ENCODE measurements around the gene MYMK.
A peak's percentile ranks its signal among the peaks of the same experiment; 100 is the strongest.

Gene MYMK

DNA sequence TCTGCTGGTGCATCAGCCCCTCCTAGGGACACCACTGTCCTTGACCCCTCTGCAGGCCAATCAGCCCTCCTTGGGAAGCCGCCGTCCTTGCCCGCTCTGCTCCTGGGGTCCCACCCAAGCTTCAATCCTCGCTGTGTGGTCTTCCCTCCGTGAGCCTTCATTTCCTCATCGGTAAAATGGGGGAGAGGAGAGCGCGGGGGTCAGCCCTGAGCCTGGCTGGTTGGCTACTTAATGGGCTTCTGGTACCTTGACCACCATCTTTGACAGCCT is 33.2 kb downstream of the MYMK start:
- Mint-ChIP-seq H3K27ac (no peak overlapping the region), H3K4me1 (peaks cover 37% of the 10 kb centered on the region), H3K4me3 (no peak overlapping the region), H3K27me3 (ENCODE audit: low read depth, poor library complexity) (no peaks in the 10 kb centered on the region), H3K9me3 (no peaks in the 10 kb centered on the region), H3K36me3 (ENCODE audit: low read depth) (no peaks in the 10 kb centered on the region)
- TF ChIP-seq, protein P1, sequence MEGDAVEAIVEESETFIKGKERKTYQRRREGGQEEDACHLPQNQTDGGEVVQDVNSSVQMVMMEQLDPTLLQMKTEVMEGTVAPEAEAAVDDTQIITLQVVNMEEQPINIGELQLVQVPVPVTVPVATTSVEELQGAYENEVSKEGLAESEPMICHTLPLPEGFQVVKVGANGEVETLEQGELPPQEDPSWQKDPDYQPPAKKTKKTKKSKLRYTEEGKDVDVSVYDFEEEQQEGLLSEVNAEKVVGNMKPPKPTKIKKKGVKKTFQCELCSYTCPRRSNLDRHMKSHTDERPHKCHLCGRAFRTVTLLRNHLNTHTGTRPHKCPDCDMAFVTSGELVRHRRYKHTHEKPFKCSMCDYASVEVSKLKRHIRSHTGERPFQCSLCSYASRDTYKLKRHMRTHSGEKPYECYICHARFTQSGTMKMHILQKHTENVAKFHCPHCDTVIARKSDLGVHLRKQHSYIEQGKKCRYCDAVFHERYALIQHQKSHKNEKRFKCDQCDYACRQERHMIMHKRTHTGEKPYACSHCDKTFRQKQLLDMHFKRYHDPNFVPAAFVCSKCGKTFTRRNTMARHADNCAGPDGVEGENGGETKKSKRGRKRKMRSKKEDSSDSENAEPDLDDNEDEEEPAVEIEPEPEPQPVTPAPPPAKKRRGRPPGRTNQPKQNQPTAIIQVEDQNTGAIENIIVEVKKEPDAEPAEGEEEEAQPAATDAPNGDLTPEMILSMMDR (IDR thresholded peaks at IDR 0.05) = no peak
- peak; percentile 1 for DNase-seq

DNA sequence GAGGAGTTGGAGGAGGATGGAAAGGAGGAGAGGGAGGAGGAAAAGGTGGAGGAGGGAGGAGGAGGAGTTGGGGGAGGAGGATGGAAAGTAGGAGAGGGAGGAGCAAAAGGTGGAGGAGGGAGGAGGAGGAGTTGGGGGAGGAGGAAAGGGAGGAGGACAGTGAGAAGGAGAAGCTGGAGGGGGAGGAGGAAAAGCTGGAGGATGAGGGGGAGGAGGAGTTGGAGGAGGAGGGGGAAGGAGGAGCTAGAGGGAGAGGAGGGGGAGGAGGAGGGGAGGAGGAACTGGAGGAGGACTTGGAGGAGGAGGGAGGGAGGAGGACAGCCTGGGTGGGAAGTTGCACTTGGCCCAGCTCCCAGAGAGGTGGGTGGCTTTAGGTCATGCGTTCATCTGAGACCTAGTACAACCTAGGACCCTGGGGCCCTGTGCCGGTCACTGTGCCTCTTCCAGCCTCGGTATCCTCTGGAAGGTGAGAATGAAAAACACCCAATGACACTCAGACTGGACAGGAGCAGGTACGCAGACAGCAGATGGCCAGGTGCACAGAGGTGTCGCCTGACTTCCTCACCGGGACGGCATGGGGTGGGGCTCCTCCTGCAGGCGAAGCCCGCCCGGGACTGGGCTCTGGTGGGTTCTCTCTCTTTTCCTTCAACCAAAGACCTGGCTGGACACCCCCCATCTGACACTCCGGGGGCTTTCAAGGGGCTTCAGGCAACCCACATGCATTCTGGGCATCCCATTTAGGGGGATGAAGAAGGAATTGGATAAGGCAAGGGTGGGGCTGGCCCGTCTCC is 33.7 kb downstream of the MYMK start:
- Mint-ChIP-seq H3K27me3 (ENCODE audit: low read depth, poor library complexity) (no peaks in the 10 kb centered on the region), H3K9me3 (no peaks in the 10 kb centered on the region), H3K4me1 (peaks cover 42% of the 10 kb centered on the region), H3K27ac (no peak overlapping the region), H3K4me3 (no peak overlapping the region), H3K36me3 (ENCODE audit: low read depth) (no peaks in the 10 kb centered on the region)
- DNase-seq = peak; percentile 6
- TF ChIP-seq, protein P1 (IDR thresholded peaks at IDR 0.05) = no peak

DNA sequence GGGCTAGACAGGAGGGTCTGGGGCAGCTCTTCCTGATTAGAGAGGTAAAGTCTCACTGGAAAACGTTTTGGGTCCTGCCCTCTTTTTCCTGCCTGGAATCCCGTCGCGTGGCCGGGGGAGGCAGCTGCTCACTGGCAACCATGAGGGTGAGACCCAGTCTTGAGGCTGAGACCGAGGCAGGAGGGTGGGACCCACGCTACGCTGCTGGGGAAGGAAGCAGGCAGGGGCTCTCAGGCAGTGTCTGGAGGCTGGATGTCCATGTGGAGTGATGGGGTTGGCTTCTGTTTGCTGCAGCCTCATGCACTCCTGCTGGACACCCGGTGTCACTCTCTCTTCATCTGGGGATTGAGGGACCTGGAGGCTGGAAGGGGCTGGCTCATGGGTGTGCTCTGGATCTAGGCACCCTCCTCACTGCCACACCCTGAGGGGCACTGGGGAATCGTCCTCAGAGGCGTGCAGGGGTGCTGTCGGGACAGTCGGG is 34.5 kb downstream of the MYMK start:
- H3K27ac Mint-ChIP-seq = no peak overlapping the region
- TF ChIP-seq, protein P1 (IDR thresholded peaks at IDR 0.05) = no peak
- DNase-seq = no peak
- no peaks in the 10 kb centered on the region for H3K27me3 Mint-ChIP-seq (ENCODE audit: low read depth, poor library complexity)
- H3K9me3 Mint-ChIP-seq = no peaks in the 10 kb centered on the region
- no peaks in the 10 kb centered on the region for H3K36me3 Mint-ChIP-seq (ENCODE audit: low read depth)
- peaks cover 43% of the 10 kb centered on the region for H3K4me1 Mint-ChIP-seq
- no peak overlapping the region for H3K4me3 Mint-ChIP-seq

DNA sequence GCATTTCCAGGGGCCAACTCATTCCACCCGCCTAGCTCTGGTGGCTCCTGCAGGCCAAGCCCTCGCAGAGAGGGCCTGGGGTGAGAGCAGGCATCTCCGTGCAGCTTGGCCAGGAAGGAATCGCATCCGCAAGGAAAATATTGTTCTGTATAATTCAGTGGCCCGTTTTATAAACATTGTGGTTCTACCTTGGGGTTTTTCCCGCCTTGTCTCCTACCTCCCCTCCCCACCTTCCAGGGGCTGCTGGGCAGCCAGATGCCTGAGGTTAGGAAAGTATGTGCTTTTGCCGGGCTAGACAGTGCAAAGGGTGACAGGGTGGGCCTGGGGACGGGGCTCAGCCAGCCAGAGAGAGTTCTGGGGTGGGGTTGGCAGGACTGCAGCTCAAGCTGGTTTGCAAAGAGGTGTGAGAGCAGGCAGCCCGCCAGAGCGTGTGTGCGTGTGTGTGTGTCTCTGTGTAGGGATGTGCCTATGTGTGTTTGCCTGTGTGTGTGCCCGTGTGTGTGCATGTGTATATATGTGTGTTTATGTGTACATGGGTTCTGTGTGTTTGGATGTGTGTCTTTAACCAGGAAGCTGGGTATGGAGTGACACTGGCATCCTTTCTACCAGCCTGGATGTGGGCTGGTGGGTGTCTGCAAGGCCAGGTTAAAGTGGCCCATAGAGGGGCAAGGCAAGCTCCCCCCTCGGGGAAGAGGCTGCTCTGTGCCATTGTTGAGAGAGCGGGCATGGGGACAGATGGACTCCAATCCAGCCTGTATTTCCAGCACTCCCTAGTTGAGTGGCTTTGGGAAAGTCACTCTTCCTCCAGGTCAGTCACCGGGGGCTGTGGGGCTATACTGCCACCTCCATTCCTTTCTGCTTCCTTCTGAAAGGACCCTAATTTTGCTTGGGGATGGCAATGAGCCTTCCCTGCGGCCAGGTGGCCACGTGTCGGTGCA is 35.2 kb downstream of the MYMK start:
- H3K27me3 Mint-ChIP-seq (ENCODE audit: low read depth, poor library complexity) = no peaks in the 10 kb centered on the region
- no peaks in the 10 kb centered on the region for H3K36me3 Mint-ChIP-seq (ENCODE audit: low read depth)
- H3K9me3 Mint-ChIP-seq = no peaks in the 10 kb centered on the region

DNA sequence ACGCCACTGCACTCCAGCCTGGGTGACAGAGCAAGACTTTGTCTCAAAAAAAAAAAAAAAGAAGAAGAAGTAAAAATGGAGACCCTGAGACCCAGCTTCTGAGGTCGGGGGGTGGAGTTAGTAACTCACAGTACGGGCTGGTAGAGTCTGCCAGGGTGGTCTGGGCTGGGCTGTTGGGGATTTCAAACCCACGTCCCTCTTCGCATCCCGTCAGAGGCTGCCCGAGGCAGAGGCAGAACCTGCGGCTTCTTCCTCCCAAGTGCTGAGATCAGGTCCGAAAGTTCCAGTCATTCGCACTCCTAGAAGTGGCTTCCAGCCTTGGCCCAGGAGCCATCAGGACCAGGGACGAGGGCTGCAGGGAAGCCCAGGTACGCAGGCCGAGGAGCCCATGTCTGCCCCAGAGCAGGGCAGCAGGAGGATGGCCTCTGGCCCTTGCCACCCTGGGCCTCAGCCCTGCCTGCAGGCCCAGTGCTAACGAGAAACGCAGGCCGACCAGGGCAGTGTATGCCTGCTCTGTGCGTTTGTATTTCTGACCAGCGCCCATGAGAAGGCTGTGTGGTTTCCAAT is 36.0 kb downstream of the MYMK start:
- TF ChIP-seq, protein P1 (IDR thresholded peaks at IDR 0.05) = no peak
- H3K9me3 Mint-ChIP-seq = no peaks in the 10 kb centered on the region
- no peaks in the 10 kb centered on the region for H3K27me3 Mint-ChIP-seq (ENCODE audit: low read depth, poor library complexity)
- peaks cover 42% of the 10 kb centered on the region for H3K4me1 Mint-ChIP-seq
- DNase-seq = no peak
- no peak overlapping the region for H3K27ac Mint-ChIP-seq
- H3K4me3 Mint-ChIP-seq = no peak overlapping the region
- H3K36me3 Mint-ChIP-seq (ENCODE audit: low read depth) = no peaks in the 10 kb centered on the region

More for the DNA sequence above, 35.2 kb downstream of the MYMK start:
- H3K27ac Mint-ChIP-seq = no peak overlapping the region
- H3K4me1 Mint-ChIP-seq = peaks cover 43% of the 10 kb centered on the region
- TF ChIP-seq, protein P1 (IDR thresholded peaks at IDR 0.05) = no peak
- no peak for DNase-seq
- no peak overlapping the region for H3K4me3 Mint-ChIP-seq

Measured in nephron progenitor cell (in vitro differentiated cells).